NCI-H345 (cell line): ENCODE measurements around the gene FUT7.
A peak's percentile ranks its signal among the peaks of the same experiment; 100 is the strongest.

ENCODE experiments used
- DNase-seq: peaks from one replicate; lab custom pipeline; 2025; lab: John Stamatoyannopoulos, UW

FUT7 gene

GRCh38 chr9:137032858-137033257, 970 bp upstream of the FUT7 start:
- no peak for DNase-seq

- no peak for DNase-seq
Measured at GRCh38 chr9:137030538-137031527, 1.1 kb downstream of the FUT7 start.

- DNase-seq: no peak
Measured at GRCh38 chr9:137030006-137030405, 1.9 kb downstream of the FUT7 start.

GRCh38 chr9:137029058-137029936, 2.6 kb downstream of the FUT7 start:
- DNase-seq: peak; percentile 55

- peak; percentile 75 for DNase-seq
Measured at GRCh38 chr9:137028263-137029057, 3.4 kb downstream of the FUT7 start.

GRCh38 chr9:137027369-137028262, 4.3 kb downstream of the FUT7 start, which contains the start of gene ABCA2:
ABCA2 (minus strand) TSS chr9:137028237; CDS start chr9:137028140, 97 bp downstream.
- no peak for DNase-seq

GRCh38 chr9:137026828-137027227, 5.1 kb downstream of the FUT7 start:
- peak; percentile 37 for DNase-seq

GRCh38 chr9:137026384-137026783, 5.5 kb downstream of the FUT7 start:
- no peak for DNase-seq

- peak; percentile 88 for DNase-seq
Measured at GRCh38 chr9:137025517-137025966, 6.3 kb downstream of the FUT7 start.

GRCh38 chr9:137023583-137023991, 8.3 kb downstream of the FUT7 start:
- DNase-seq: no peak

- no peak for DNase-seq
Measured at GRCh38 chr9:137023157-137023556, 8.7 kb downstream of the FUT7 start.

- DNase-seq: no peak
Measured at GRCh38 chr9:137022662-137023008, 9.3 kb downstream of the FUT7 start.

GRCh38 chr9:137021979-137022661, 9.8 kb downstream of the FUT7 start:
- DNase-seq: peak; percentile 55

- no peak for DNase-seq
Measured at GRCh38 chr9:137021568-137021978, 10.3 kb downstream of the FUT7 start.

GRCh38 chr9:137020771-137021567, 10.9 kb downstream of the FUT7 start:
- no peak for DNase-seq

- DNase-seq: no peak
Measured at GRCh38 chr9:137019891-137020683, 11.8 kb downstream of the FUT7 start.

GRCh38 chr9:137018761-137019559, 12.9 kb downstream of the FUT7 start:
- no peak for DNase-seq
